ENCODE measurements around the gene ADGRG7. TPM values are rescaled to one million over a fixed set of nuclear protein-coding genes. Genes with fewer than 3 reads are reported as not detected.

The ADGRG7 gene
- total and polyA plus RNA-seq, 2 donors (not counting 1 experiment from before 2014, with no cell fraction given) = not detected

GRCh38 chr3:100631236-100631635 lies 21.8 kb downstream of the ADGRG7 start:
- H3K9me3 Mint-ChIP-seq (ENCODE audit: insufficient read depth) = no peaks in the 10 kb centered on the region
- no peak overlapping the region for H3K27ac Mint-ChIP-seq
- no peak overlapping the region for H3K9ac ChIP-seq (ENCODE audit: low read length)
- H3K9me3 ChIP-seq (ENCODE audit: control extremely low read depth in 1 of 3, control insufficient read depth in 2 of 3, insufficient read depth in 1 of 3, low read length in 2 of 3) = peaks cover 0 to 1% (median 0%) of the 10 kb centered on the region in 3 donors
- DNase-seq = no peak
- H3K4me2 ChIP-seq (replicated peaks; ENCODE audit: low read depth, low read length, poor library complexity, severe bottlenecking) = no peak overlapping the region
- H4K20me1 ChIP-seq (ENCODE audit: control insufficient read depth, insufficient read depth, low read length, poor library complexity, severe bottlenecking) = no peaks in the 10 kb centered on the region
- no CpG with 5 or more reads among the region's 1 CpG for WGBS (ENCODE audit: insufficient coverage)
- no peak for TF ChIP-seq CTCF (IDR thresholded peaks at IDR 0.05)
- no peak for TF ChIP-seq EZH2 (IDR thresholded peaks at IDR 0.05; ENCODE audit: borderline replicate concordance, insufficient read depth, low read depth, low read length, poor library complexity, severe bottlenecking)
- no peak overlapping the region for H3K4me3 ChIP-seq (ENCODE audit: control extremely low read depth in 1 of 5, extremely low read depth in 1 of 5, insufficient read depth in 1 of 5, low read depth in 2 of 5, low read length in 4 of 5)
- no peaks in the 10 kb centered on the region for H3K4me1 Mint-ChIP-seq
- no peak overlapping the region for H2AFZ ChIP-seq (ENCODE audit: insufficient read depth, low read depth, low read length, poor library complexity, severe bottlenecking)
- intact Hi-C loops (cut with micrococcal nuclease) = no loop called here
- no peaks in the 10 kb centered on the region for H3K4me1 ChIP-seq (ENCODE audit: control insufficient read depth in 2 of 2, insufficient read depth in 2 of 2, low read length in 2 of 2)
- ATAC-seq (ENCODE audit: low read depth) = no peak
- H3K27me3 ChIP-seq (replicated peaks in 1 of 4; ENCODE audit: control extremely low read depth in 1 of 4, control insufficient read depth in 3 of 4, insufficient read depth in 4 of 4, low read length in 3 of 4) = peaks cover 0 to 4% (median 2%) of the 10 kb centered on the region in 4 experiments
- CTCF ChIA-PET = no interaction called here
- no peak overlapping the region for H3K27ac ChIP-seq (ENCODE audit: low read length in 2 of 2)
- no peak overlapping the region for H3K4me3 Mint-ChIP-seq
- H3K27me3 Mint-ChIP-seq = peaks cover 43% of the 10 kb centered on the region
- no peaks in the 10 kb centered on the region for H3K79me2 ChIP-seq (ENCODE audit: control insufficient read depth, insufficient read depth, low read length)
- no peaks in the 10 kb centered on the region for H3K36me3 ChIP-seq (replicated peaks in 1 of 2; ENCODE audit: control extremely low read depth in 1 of 2, control insufficient read depth in 1 of 2, extremely low read depth in 1 of 2, insufficient read depth in 2 of 2, low read length in 1 of 2)
- POLR2A ChIA-PET = no interaction called here

- Histone ChIP-seq H4K20me1 (ENCODE audit: control insufficient read depth, insufficient read depth, low read length, poor library complexity, severe bottlenecking) (no peaks in the 10 kb centered on the region), H3K9me3 (ENCODE audit: control extremely low read depth in 1 of 3, control insufficient read depth in 2 of 3, insufficient read depth in 1 of 3, low read length in 2 of 3) (peaks cover 0 to 7% (median 1%) of the 10 kb centered on the region in 3 donors), H3K79me2 (ENCODE audit: control insufficient read depth, insufficient read depth, low read length) (no peaks in the 10 kb centered on the region), H3K36me3 (replicated peaks in 1 of 2; ENCODE audit: control extremely low read depth in 1 of 2, control insufficient read depth in 1 of 2, extremely low read depth in 1 of 2, insufficient read depth in 2 of 2, low read length in 1 of 2) (no peaks in the 10 kb centered on the region), H3K9ac (ENCODE audit: low read length) (no peak overlapping the region), H3K4me2 (replicated peaks; ENCODE audit: low read depth, low read length, poor library complexity, severe bottlenecking) (no peak overlapping the region), H3K4me1 (ENCODE audit: control insufficient read depth in 2 of 2, insufficient read depth in 2 of 2, low read length in 2 of 2) (no peaks in the 10 kb centered on the region), H3K27ac (ENCODE audit: low read length in 2 of 2) (no peak overlapping the region), H3K27me3 (replicated peaks in 1 of 4; ENCODE audit: control extremely low read depth in 1 of 4, control insufficient read depth in 3 of 4, insufficient read depth in 4 of 4, low read length in 3 of 4) (no peaks in the 10 kb centered on the region), H2AFZ (ENCODE audit: insufficient read depth, low read depth, low read length, poor library complexity, severe bottlenecking) (no peak overlapping the region), H3K4me3 (ENCODE audit: control extremely low read depth in 1 of 5, extremely low read depth in 1 of 5, insufficient read depth in 1 of 5, low read depth in 2 of 5, low read length in 4 of 5) (no peak overlapping the region)
- DNase-seq (peak; percentile 52), ATAC-seq (ENCODE audit: low read depth) (no peak)
- ChIA-PET POLR2A (no interaction called here), CTCF (interaction anchor here (0.7 kb wide), 1 partner anchor 803 kb away, joined by 3 read pairs; no protein-coding TSS in a partner anchor)
- intact Hi-C loops (cut with micrococcal nuclease) = no loop called here
- WGBS (ENCODE audit: insufficient coverage) = 6% methylated on average over 4 of the region's 5 CpGs
- Mint-ChIP-seq H3K27me3 (peaks cover 27% of the 10 kb centered on the region), H3K9me3 (ENCODE audit: insufficient read depth) (no peaks in the 10 kb centered on the region), H3K27ac (no peak overlapping the region), H3K4me3 (no peak overlapping the region), H3K4me1 (no peaks in the 10 kb centered on the region)
- TF ChIP-seq CTCF (IDR thresholded peaks at IDR 0.05) (no peak), EZH2 (IDR thresholded peaks at IDR 0.05; ENCODE audit: borderline replicate concordance, insufficient read depth, low read depth, low read length, poor library complexity, severe bottlenecking) (no peak)
Measured at GRCh38 chr3:100634493-100635272, 25.3 kb downstream of the ADGRG7 start.
